GM19395 (cell line): ENCODE measurements around the gene LTO1.

Source experiments
- ATAC-seq: cut with Tn5 transposase; IDR thresholded peaks from one replicate; pipeline ENCODE4 v1.9.1; 2021; ENCODE audit warnings: mild to moderate bottlenecking, moderate library complexity; ENCODE audit not compliant: unreplicated experiment

The LTO1 gene

DNA sequence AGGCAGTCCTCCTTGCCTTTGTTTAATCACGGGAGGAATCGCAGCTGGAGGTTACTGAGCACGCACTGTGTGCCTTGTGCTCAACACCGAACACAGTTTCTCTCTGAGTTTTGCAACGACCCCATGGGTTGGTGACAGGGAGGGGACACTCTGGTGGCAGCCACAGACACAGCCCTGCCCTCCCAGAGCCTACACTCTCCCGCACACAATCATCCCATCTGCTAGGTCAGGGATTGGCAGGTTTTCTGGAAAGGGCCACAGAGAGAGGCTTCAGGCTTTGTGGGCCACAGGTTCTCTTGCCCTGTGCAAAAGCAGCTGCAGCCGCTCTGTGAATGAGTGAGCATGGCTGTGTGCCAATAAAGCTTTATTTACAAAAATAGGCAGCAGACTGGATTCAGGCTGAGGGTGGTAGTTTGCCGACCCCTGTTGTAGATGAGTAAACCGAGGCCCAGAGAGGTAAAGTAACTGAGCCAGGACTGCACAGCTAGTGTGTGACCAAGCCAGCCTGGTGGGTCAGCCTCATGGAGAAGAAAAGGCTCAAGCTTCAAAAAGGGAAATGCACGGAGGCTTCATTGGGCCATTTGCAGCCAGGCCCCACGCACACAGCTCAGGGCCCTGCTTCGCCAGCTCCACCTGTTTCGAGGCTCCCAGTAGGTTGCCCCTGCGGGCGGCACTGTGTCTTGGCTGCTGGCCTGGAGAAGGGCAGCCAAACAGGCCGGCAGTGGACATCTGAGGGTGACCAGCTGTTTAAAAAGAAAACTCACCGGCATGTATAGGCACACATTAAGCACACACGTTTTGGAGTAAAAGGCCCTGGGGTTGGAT lies 16.3 kb downstream of the LTO1 start:
- no peak for ATAC-seq

DNA sequence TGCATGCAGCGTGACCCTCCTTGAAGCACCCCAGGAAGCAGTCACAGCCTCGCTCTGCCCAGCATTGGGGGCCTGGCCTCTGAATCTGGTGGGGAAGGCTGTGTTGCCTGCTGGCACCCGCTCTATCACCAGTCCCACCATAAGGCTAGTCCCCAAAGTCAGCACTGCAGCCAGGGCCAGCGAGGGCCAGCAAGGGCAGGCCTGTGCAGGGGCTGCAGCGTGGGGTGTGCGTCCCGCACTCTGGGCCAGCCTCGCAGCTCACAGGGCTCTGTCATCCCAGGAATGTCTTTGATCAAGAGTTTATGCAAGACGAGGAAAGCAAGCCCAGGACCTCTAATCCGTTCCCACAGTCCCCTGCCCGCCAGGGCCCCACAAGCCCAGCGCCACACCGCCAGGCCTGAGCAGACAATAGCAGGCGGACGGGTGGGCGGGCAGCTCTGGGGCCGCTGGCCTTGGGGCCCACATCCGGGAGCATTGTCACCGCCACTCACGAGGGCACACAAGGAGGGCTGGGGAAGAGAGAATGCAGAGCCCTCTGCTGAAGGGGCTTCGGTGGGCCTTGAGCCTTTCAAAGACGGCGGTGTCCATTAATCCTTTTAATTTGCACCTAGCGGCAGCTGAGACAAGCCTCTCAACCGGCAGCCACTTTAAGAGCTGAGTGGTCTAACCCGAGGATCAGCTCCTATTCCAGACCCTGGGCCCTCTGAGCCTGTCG lies 17.1 kb downstream of the LTO1 start:
- ATAC-seq, result no peak

DNA sequence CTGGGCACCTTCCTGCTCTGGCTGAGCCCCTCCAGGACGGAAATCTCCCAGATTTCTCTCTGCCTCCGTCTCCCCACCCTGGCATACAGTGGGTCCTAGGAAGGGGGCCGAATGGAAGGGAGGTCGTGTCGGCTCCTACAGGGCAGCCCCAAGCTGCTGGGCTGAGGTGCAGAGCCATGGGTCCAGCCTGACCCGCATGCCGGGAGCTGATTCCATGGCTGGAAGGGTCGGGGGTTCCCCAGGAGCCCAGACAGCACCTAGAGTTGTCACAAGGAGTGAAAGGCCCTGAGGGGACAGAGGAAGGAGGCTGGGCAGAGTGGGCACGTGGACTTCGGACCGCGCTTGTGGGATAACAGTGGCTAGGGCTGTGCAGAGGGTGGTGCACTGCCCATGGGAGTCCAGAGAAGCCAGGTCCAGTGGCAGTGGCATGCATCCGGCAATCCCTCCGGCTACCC lies 17.7 kb downstream of the LTO1 start:
- no peak for ATAC-seq

DNA sequence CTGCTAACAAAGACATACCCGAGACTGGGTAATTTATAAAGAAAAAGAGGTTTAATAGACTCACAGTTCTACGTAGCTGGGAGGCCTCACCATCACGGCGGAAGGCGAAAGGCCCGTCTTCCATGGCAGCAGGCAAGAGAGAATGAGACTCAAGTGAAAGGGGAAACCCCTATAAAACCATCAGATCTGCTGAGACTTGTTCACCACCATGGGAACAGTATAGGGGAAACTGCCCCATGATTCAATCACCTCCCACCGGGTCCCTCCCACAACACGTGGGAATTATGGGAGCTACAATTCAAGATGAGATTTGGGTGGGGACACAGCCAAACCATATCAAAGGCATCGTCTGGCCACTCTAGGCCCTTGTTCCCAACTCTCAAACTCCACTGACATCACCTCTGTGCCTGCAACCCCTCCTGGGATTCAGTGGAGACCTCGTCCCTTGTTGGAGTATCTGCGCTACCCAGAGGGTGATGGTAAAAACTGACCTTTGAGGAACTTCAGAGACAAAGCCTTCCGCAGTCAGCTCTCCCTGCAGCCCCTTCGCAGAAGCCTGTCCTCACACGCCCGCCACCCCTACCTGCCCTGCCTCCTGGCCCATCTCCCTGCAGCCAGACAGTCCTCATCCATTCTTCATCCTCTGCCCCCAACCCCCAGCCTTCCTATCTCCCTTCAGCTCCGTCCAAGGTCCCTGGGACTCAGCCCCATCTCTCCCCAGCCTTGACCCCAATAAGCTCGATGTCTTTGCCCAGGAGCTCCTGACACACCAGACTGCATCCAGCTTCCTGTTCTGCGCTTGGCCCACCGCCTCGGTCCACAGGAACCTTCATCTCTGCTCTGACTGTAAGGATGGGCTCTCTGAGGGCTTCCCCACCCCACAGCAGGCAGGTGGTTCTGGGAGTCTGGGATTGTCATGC lies 18.4 kb downstream of the LTO1 start:
- ATAC-seq, result no peak

DNA sequence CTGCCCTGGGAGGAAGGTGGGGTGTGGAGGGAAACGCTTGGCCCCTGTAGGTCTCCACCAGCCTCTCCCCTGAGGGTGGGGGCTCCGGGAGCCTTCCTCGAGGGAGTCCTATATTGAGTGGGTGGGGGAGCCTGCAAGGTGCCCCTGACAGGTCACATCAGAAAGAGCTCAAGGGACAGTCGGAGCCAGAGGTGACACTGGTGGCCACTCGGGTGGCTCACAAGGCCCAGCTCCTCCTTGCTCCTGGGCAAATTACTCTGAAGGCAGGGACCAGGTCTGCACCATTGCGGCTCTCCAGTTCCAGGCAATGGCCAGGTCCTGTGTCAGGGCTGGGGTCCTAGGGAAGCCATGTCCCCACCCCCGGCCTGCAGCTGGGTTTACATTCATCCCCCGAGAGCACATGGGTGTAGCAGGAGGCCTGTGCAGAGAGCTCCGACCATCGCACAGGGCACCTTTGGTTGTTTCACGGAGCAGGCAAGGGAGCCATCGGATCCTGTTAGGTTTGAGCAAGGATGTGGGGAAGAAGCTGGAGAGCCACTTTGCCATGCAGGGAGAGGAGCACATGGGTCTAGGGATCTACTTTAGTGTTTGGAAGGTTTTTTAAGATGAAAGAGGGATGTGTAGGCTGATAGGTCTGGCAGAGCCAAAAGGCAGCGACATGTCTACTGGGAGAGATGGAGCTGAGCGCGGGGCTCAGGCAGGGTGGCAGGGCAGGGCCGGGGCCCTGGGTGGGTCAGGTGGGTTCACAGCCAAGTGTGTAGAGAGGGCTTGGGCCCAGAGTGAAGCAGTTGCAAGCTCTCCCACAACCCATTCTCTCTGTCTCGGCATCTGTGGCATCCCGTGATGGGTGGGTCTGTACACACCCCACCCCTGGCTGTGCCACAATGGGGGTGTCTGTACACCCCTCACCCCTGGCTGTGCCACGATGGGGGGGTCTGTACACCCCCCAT lies 19.4 kb downstream of the LTO1 start:
- ATAC-seq, result no peak

DNA sequence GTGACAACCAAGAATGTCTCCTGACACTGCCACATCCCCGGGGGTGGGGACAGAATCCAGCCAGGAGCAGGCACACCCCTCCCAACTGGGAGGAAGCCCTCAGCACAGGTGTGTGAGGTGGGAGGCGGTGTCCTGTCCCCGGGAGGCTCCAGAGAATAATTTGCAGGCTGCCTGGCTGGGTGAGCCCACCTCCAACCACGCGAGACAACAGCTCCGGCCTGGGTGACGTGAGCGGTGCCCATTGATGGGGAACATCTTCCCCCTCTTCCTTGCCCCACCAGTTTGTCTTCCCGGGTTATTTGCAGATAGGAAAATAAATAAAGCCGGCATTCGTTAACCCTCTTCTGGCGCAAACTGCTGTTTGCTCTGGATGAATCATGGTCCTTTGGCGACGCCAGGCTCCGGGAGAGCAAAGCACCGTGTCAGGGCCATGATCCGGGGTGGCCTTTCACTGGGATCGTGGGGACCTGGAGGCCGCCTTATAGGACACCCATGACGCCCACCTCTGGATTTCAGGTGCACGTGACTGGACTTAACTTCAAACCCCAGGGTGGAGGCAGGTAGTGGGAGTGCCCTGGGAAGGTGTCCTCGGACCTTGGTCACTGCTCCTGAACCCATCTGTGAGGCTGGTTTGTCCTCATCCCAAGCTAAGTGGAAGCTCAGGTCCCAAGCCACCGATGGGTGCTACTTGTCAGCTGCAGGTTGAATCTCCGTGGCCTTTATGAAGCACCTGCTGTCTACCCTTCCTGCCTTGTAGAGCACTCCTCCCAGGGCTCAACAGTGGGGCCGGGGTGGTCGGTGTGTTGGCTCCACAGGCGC lies 20.3 kb downstream of the LTO1 start:
- ATAC-seq, result no peak

DNA sequence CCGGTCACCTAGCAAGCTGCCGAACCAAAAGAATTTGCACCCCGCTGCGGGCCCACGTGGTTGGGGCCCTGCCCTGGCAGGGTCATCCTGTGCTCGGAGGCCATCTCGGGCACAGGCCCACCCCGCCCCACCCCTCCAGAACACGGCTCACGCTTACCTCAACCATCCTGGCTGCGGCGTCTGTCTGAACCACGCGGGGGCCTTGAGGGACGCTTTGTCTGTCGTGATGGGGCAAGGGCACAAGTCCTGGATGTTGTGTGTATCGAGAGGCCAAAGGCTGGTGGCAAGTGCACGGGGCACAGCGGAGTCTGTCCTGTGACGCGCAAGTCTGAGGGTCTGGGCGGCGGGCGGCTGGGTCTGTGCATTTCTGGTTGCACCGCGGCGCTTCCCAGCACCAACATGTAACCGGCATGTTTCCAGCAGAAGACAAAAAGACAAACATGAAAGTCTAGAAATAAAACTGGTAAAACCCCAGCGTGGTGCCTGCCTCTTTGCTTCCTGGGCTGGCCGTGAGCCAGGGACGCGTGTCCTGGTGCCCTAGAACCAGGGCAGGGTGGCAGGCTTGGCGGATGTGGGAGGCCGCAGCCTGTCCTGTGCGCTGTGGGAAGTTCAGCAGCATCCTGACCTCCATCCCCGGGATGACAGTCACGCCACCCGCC lies 21.0 kb downstream of the LTO1 start:
- no peak for ATAC-seq

DNA sequence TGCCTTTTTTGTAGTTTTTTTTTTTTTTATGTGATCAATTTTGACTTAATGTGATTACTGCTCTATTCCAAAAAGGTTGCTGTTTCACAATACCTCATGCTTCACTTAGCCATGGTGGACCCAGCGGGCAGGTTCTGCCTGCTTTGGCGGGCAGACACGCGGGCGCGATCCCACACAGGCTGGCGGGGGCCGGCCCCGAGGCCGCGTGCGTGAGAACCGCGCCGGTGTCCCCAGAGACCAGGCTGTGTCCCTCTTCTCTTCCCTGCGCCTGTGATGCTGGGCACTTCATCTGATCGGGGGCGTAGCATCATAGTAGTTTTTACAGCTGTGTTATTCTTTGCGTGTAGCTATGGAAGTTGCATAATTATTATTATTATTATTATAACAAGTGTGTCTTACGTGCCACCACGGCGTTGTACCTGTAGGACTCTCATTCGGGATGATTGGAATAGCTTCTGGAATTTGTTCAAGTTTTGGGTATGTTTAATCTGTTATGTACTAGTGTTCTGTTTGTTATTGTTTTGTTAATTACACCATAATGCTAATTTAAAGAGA lies 21.7 kb downstream of the LTO1 start:
- ATAC-seq, result no peak

DNA sequence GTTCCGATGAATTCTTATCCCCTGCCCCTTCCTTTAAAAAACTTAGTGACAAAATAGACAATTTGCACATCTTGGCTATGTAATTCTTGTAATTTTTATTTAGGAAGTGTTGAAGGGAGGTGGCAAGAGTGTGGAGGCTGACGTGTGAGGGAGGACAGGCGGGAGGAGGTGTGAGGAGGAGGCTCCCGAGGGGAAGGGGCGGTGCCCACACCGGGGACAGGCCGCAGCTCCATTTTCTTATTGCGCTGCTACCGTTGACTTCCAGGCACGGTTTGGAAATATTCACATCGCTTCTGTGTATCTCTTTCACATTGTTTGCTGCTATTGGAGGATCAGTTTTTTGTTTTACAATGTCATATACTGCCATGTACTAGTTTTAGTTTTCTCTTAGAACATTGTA lies 22.2 kb downstream of the LTO1 start:
- no peak for ATAC-seq

DNA sequence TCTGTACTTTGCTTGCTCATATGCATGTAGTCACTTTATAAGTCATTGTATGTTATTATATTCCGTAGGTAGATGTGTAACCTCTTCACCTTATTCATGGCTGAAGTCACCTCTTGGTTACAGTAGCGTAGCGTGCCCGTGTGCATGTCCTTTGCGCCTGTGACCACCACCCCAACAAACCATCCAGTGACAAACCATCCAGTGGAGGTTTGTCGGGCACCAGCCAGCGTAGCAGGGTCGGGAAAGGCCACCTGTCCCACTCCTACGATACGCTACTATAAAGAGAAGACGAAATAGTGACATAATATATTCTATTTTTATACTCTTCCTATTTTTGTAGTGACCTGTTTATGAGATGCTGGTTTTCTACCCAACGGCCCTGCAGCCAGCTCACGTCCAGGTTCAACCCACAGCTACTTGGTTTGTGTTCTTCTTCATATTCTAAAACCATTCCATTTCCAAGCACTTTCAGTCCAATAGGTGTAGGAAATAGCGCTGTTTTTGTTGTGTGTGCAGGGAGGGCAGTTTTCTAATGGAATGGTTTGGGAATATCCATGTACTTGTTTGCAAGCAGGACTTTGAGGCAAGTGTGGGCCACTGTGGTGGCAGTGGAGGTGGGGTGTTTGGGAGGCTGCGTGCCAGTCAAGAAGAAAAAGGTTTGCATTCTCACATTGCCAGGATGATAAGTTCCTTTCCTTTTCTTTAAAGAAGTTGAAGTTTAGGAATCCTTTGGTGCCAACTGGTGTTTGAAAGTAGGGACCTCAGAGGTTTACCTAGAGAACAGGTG lies 23.1 kb downstream of the LTO1 start:
- ATAC-seq, result no peak

DNA sequence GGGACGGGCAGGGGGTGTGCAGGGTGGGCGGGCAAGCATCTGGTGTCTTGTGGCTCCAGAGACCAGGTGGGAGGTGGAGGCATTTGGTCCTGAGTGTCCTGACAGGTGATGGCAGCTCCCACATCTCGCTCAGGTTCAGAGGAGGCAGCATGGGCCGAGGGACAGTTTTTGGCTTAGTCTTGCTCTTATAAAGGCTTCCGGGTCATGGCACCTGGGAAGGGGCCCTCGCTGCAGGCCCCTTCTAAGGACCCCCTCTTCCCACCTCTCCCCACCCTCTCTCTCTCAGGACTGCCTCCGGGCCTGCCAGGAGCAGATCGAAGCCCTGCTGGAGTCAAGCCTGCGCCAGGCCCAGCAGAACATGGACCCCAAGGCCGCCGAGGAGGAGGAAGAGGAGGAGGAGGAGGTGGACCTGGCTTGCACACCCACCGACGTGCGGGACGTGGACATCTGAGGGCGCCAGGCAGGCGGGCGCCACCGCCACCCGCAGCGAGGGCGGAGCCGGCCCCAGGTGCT lies 24.3 kb downstream of the LTO1 start:
- ATAC-seq, result no peak

DNA sequence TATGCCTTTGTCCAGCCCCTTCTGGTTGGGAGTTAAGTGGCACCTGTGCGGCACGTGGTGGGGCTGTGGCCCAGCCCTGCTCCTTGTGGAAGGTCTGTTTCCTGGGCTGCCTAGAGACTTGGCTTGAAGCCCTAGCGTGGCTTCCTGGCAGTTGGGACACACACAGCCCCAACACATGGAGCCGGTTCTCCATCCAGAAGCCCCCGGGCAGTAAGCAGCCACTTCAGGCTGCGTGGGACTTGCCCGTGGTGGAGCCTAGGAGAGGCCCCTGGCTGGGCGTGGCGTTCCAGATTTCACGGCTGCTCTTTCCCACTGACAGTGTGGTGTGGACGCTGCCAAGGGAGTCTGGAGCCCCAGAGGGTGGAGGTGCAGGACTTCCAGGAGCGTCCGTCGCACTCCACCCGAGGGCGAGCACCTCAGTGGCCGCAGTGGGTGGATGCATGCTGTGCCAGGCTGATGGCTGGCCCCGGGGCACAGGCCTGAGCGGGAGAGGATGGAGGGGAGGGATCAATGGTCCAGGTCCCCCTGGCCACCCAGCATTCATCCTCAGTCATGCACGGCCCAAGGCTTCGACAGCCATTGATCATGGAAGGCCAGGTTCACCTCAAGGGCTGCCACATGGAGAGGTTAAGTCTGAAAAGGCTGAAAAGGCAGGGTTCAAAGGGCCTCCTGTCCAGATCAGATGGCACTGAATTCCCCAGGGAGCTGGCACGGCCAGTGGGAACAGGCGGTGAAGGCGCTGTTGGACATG lies 24.9 kb downstream of the LTO1 start:
- no peak for ATAC-seq

DNA sequence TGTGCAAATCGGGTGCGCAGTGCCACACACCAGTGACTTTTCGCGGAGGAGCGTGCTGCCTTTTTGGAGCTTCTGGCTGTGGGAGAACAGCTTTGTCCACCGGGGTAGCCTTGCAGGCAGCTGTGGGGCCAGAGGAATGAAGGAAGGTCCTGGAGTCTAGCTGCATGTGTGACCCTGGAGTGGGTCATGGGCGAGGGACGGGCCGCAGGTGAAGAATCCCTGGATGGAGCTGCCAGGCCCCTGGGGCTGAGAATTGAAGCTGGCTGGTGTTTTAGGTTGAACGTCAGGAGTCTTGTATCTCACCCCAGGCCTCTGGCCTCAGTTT lies 25.6 kb downstream of the LTO1 start:
- no peak for ATAC-seq

DNA sequence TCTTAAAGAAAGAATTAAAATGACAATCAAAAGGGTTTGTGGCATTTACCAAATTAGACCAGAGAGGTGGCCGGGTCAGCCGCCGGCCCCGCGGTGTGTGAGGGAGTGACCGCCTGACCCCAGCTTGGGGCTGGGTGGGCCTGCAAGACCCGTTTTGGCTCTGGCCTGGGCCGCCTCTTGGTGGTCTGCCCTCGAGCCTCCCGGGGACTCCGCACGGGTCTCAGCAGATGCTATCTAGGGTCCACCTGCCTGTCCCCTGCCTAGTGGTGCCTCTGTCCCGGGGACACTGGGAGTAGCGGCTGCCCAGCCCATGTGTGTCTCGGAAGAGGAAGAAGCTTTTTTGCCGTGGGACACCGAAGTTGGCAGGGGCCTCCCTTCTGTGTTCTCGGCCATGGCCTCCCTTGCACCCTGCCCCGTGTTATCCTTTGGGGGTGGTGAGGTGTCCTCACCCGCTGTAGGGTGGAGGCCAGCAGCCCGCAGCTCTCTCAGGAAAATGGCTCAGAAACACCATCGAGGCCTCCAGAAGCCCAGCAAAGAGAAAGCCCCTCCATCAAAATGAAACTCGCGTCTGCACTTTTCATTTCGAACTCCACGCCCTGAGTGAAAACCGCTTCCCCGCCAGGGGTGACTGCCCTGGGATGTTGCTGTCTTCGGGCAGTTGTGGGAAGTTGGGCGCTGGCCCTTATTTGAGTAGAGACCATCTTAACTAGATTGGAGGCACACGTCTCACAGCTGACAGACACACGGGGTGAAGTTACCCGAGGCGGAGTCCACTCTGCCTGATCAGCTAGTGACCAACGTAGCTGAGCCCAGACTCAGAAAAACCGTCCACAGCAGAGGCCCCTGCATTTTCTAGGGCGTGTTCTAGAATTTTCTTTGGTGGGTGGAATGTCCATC lies 26.2 kb downstream of the LTO1 start:
- no peak for ATAC-seq

DNA sequence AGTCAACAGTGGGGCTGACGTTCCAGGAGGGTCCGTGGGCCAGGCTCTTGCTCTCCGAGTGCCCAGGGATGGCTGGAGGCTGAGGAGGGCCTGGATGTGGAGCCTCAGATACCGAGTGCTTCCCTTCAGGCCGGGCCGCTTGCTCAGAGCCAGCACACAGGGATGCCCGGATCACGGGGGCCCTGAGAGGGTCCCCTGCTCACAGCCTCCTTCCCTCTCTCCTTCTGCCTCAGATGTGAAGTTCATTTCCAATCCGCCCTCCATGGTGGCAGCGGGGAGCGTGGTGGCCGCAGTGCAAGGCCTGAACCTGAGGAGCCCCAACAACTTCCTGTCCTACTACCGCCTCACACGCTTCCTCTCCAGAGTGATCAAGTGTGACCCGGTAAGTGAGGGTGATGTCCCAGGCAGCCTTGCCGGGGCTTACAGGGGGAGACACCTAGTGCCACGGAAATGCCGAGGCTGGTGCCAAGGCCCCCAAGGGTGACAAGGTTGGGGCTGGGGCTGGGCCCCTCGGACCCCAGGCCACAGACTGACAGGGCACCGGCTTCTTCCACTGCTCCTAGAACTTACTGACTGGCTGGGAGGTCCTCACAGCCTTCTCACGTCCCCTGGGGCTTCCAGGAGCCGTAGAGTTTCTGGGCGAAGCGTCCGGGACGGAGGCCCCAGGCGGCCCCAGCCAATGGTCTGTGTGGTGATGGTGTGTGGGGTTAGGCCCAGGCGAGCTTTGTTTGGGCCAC lies 27.2 kb downstream of the LTO1 start:
- ATAC-seq, result no peak
